LNCaP clone FGC (cell line): Measurements from ENCODE around the gene MYO15A.

ENCODE experiments used
- DNase-seq: peaks from one replicate; pipeline ENCODE4 v3.0.0-alpha.2; 2011; ENCODE audit warnings: low read depth
- H3K4me3 ChIP-seq: 2 replicates; pipeline ENCODE4 v1.5.1; 2011; ENCODE audit warnings: mild to moderate bottlenecking, low read depth, low read length, control low read depth
- TF ChIP-seq, protein P1 (sequence below): IDR thresholded peaks from 2 replicates; pipeline ENCODE4 v1.5.1; 2012; ENCODE audit warnings: mild to moderate bottlenecking; ENCODE audit not compliant: control insufficient read depth, insufficient read depth; ENCODE audit errors: extremely low read depth

The MYO15A gene

DNA sequence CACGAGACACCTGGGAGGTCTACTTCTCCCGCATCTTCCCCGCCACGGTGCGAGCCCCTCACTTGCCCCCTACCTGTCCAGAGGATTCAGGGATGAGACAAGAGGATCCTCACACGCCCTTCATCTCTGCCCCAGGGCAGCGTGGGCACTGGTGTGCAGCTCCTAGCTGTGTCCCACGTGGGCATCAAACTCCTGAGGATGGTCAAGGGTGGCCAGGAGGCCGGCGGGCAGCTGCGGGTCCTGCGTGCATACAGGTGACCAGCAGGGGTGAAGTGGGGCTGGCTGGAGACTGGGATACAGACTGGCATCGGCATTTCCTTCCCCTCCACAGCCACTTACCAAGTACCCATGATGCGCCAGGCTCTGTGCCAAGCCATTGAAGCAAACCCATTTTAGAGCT, 46.6 kb downstream of the MYO15A start:
- no peak for DNase-seq
- TF ChIP-seq, protein P1, sequence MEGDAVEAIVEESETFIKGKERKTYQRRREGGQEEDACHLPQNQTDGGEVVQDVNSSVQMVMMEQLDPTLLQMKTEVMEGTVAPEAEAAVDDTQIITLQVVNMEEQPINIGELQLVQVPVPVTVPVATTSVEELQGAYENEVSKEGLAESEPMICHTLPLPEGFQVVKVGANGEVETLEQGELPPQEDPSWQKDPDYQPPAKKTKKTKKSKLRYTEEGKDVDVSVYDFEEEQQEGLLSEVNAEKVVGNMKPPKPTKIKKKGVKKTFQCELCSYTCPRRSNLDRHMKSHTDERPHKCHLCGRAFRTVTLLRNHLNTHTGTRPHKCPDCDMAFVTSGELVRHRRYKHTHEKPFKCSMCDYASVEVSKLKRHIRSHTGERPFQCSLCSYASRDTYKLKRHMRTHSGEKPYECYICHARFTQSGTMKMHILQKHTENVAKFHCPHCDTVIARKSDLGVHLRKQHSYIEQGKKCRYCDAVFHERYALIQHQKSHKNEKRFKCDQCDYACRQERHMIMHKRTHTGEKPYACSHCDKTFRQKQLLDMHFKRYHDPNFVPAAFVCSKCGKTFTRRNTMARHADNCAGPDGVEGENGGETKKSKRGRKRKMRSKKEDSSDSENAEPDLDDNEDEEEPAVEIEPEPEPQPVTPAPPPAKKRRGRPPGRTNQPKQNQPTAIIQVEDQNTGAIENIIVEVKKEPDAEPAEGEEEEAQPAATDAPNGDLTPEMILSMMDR, result no peak
- H3K4me3 ChIP-seq, result no peak overlapping the region

DNA sequence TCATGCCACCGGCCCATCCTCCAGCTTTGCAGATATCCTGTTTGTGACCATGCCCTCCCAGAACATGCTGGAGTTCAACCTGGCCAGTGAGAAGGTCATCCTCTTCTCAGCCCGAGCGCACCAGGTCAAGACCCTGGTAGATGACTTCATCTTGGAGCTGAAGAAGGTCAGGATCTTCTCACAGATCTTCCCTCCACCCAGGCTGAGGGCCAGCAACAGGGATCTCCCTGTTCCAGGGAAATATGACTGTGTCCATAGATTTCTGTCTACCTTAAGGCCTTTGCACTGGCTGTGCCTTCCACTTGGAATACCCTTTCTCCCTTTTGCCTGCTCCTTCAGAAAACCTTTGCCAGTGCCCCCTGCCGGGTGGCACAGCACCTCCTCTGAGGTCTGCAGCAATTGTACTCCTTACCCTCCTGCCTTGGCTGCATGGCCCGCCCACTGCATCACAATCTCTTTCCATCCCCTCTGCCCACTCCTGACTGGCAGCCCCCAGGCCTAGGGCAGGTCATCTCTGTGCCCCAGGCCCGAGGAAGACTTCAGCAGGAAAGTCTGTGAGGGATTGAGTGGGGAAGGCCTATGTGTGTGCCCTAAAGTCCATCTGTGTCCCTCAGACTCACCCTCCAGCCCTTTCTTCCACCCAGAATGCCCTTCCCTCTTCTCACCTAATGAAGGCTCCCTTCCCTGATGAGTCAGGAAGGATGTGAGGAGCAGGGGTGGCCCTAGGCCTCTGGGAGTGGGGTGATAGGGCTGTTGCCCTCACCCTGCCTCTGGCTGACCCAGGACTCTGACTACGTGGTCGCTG, 47.8 kb downstream of the MYO15A start:
- DNase-seq, result no peak
- TF ChIP-seq, protein P1, result 0 out of 2 replicates have a peak, but pooled peaks have one; percentile 18

DNA sequence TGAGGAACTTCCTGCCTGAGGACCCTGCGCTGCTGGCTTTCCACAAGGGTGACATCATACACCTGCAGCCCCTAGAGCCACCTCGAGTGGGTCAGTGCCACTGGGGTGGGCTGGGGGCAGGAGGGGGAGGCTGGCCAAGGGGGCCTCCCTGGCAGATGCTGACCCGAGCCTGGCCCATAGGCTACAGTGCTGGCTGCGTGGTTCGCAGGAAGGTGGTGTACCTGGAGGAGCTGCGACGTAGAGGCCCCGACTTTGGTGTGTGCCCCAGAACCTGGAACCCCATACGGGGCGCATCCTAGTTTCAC, 48.4 kb downstream of the MYO15A start:
- no peak for DNase-seq
- H3K4me3 ChIP-seq, result no peak overlapping the region
- TF ChIP-seq, protein P1, result no peak

More for the DNA sequence above, 47.8 kb downstream of the MYO15A start:
- H3K4me3 ChIP-seq, result no peak overlapping the region

DNA sequence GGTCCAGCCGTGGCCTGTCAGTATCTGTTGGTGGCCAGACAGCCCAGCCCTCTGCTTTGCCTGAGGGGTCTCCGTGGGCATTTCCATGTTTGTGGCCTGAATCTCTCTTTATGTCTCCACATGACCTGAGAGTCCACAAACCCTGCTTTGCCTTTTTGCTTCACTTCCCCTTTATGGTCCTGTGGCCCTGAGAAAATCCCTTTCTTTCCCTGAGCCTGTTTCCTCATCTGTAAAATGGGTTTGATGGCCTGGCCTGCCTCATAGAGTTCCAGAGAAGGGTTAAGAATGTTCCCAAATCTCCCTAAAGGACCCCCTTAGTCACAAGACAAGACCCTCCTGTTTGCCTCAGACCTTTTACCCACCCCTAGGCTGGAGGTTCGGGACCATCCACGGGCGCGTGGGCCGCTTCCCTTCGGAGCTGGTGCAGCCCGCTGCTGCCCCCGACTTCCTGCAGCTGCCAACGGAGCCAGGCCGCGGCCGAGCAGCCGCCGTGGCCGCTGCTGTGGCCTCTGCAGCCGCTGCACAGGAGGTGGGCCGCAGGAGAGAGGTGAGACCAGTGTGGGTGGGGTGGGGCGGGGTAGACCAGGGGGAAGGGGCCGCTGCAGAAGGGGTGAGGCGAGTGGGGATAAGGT, 48.9 kb downstream of the MYO15A start:
- H3K4me3 ChIP-seq, result no peak overlapping the region
- TF ChIP-seq, protein P1, result no peak
- DNase-seq, result no peak

DNA sequence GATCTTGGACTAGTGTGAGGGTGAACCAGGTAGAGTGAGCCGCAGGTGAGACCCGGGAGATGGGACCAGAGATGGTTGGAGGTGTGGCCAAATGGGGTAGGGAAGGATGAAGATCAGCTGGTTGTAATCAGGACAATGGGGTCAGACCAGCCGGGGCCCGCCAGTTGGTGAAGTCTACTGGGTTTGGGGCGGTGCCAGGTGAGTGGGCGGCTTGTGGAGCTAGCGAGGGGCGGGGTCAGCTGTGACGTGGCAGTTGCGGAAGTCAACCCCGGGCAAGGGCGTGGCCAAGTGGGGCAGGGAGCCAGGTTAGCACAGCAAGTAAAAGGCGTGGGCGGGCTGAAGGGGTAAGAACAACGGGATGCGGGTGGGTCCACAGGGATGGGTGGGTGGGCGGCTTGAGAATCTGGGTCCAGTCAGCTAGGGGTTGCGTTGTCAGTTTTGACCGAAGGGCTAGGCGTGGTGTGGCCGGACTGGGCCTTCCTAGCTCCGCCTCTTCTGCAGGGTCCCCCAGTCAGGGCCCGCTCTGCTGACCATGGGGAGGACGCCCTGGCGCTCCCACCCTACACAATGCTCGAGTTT, 49.6 kb downstream of the MYO15A start:
- no peak overlapping the region for H3K4me3 ChIP-seq
- TF ChIP-seq, protein P1, result no peak

DNA sequence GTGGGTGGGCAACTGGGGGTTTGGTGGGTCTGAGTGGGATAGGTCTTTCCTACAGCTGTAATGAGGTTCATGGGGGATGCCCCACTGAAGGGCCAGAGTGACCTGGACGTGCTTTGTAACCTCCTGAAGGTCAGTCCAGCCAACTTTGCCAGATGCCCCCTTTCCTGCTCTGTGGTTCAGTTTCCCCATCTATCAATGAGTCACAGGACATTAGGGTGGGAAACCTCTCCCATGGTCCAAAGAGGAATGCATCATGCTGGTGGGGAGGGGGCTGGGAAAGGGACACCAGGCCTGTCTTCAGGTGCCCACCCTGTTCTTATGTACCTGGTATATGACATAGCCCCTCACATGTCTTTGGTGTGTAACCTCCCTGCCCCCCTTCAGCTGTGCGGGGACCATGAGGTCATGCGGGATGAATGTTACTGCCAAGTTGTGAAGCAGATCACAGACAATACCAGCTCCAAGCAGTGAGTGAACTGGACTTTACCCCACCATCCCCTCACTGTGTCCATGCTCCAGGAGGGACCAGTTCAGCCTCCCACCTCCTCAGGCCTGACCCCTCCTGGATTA, 51.1 kb downstream of the MYO15A start:
- DNase-seq, result no peak
- no peak overlapping the region for H3K4me3 ChIP-seq
- TF ChIP-seq, protein P1, result no peak

More for the DNA sequence above, 49.6 kb downstream of the MYO15A start:
- DNase-seq, result no peak
